HCT116 (cell line): ENCODE measurements around the gene FGGY. TPM values are rescaled to one million over a fixed set of nuclear protein-coding genes. Genes with fewer than 3 reads are reported as not detected.

Experiments
- ATAC-seq: fragments of 200-7000 bp; cut with Tn5 transposase; 2 replicates; pipeline ENCODE4 v1.9.1; 2020; ENCODE audit warnings: mild to moderate bottlenecking, moderate library complexity
- BruUV-seq: library from RNA; stranded (reverse); fragments of 400-500 nt; replicated peaks from 2 replicates; lab custom pipeline; 2021; lab: Mats Ljungman, UMichigan
- CTCF ChIA-PET: fragments of 300-600 bp; sonication (Branson Sonifier 250); formaldehyde crosslinking; loops from one replicate; lab custom pipeline; 2021; ENCODE audit warnings: antibody characterized with exemption; lab: Charles Lee
- POLR2A ChIA-PET: fragments of 300-600, 350-600 bp; sonication (Branson Sonifier 250); formaldehyde crosslinking; loops from one replicate; lab custom pipeline; 2021; ENCODE audit warnings: antibody characterized with exemption; lab: Charles Lee
- RAD21 ChIA-PET, 2 experiments: fragments of 300-600 bp; sonication (Branson Sonifier 250); formaldehyde crosslinking; loops; one replicate each; lab custom pipeline; 2023; ENCODE audit warnings: low total read pairs in 2 of 2; ENCODE audit not compliant: uncharacterized antibody in 2 of 2, unreplicated experiment in 2 of 2, low non-redundant PET in 1 of 2; lab: Charles Lee
- DNase-seq: peaks from one replicate; pipeline ENCODE4 v3.0.0-alpha.2; 2010; ENCODE audit warnings: low read depth, low spot score
- H2AFZ ChIP-seq: fragments of 200-600 bp; shearing (Covaris generic), sonication (generic); 2 replicates; pipeline ENCODE4 v1.6.1; 2017; ENCODE audit warnings: low read depth, mixed run types, mixed read lengths, antibody characterized with exemption, low read length; ENCODE audit not compliant: poor library complexity, severe bottlenecking
- H3K27ac ChIP-seq: 2 replicates; pipeline ENCODE4 v1.5.1; 2012; ENCODE audit warnings: low read depth, low read length
- H3K27me3 ChIP-seq: fragments of 200-600 bp; sonication (generic); 2 replicates; pipeline ENCODE4 v1.6.1; 2016; ENCODE audit warnings: mixed run types, low read length, mixed read lengths; ENCODE audit not compliant: insufficient read depth
- H3K36me3 ChIP-seq, 2 experiments: fragments of 200-500 bp in 1 of 2; fragments of 200-600 bp in 1 of 2; sonication (Bioruptor generic) in 1 of 2; sonication (generic) in 1 of 2; 2 replicates each; pipeline versions ENCODE4 v1.5.1 to v1.6.1; 2014 to 2016; ENCODE audit warnings: low read length in 2 of 2, inconsistent platforms in 1 of 2, mixed read lengths in 1 of 2, mixed run types in 1 of 2; ENCODE audit not compliant: insufficient read depth in 2 of 2, control insufficient read depth in 1 of 2
- H3K4me1 ChIP-seq, 2 experiments: fragments of 200-600 bp in 1 of 2; sonication (generic) in 1 of 2; 2 replicates each; pipeline versions ENCODE4 v1.5.1 to v1.6.1; 2012 to 2017; ENCODE audit warnings: low read length in 2 of 2, inconsistent platforms in 1 of 2, mild to moderate bottlenecking in 1 of 2, mixed read lengths in 1 of 2, mixed run types in 1 of 2, moderate library complexity in 1 of 2; ENCODE audit not compliant: insufficient read depth in 2 of 2, control insufficient read depth in 1 of 2
- H3K4me2 ChIP-seq: fragments of 200-600 bp; sonication (generic); 2 replicates; pipeline ENCODE4 v1.6.1; 2017; ENCODE audit warnings: mixed run types, low read length, mixed read lengths
- H3K4me3 ChIP-seq, 2 experiments: fragments of 200-600 bp in 1 of 2; sonication (generic) in 1 of 2; replicated peaks in 1 of 2; 2 replicates each; pipeline ENCODE4 v1.5.1; 2011 to 2016; ENCODE audit warnings: low read length in 2 of 2, control low read depth in 1 of 2, low read depth in 1 of 2, mild to moderate bottlenecking in 1 of 2, mixed read lengths in 1 of 2, mixed run types in 1 of 2
- H3K79me2 ChIP-seq: fragments of 200-600 bp; sonication (generic); 2 replicates; pipeline ENCODE4 v1.6.1; 2017; ENCODE audit warnings: mild to moderate bottlenecking, mixed run types, low read length, moderate library complexity, mixed read lengths; ENCODE audit not compliant: insufficient read depth
- H3K9ac ChIP-seq: fragments of 200-600 bp; sonication (generic); 2 replicates; pipeline ENCODE4 v1.6.1; 2016; ENCODE audit warnings: low read length, mixed read lengths
- H3K9me2 ChIP-seq: fragments of 200-600 bp; sonication (generic), shearing (Covaris generic); 2 replicates; pipeline ENCODE4 v1.6.1; 2017; ENCODE audit warnings: mixed run types, mild to moderate bottlenecking, moderate library complexity; ENCODE audit not compliant: insufficient read depth
- H3K9me3 ChIP-seq, 2 experiments: fragments of 200-500 bp in 1 of 2; fragments of 200-600 bp in 1 of 2; sonication (Bioruptor generic) in 1 of 2; sonication (generic) in 1 of 2; 2 replicates each; pipeline ENCODE4 v1.6.1; 2014 to 2017; ENCODE audit warnings: low read length in 2 of 2, mixed read lengths in 2 of 2, inconsistent platforms in 1 of 2, low read depth in 1 of 2, mild to moderate bottlenecking in 1 of 2, mixed run types in 1 of 2, moderate library complexity in 1 of 2; ENCODE audit not compliant: control insufficient read depth in 1 of 2, insufficient read depth in 1 of 2
- H4K20me1 ChIP-seq: fragments of 200-600 bp; sonication (generic), shearing (Covaris generic); 2 replicates; pipeline ENCODE4 v1.6.1; 2017; ENCODE audit warnings: mixed run types, mild to moderate bottlenecking, moderate library complexity; ENCODE audit not compliant: insufficient read depth
- EZH2phosphoT487 ChIP-seq: fragments of 200-600 bp; IDR thresholded peaks from 2 replicates; pipeline ENCODE4 v1.6.1; 2018; ENCODE audit warnings: antibody characterized with exemption, borderline replicate concordance
- JUND ChIP-seq: IDR thresholded peaks from 2 replicates; pipeline ENCODE4 v1.6.1; 2012
- POLR2AphosphoS5 ChIP-seq: IDR thresholded peaks from 2 replicates; pipeline ENCODE4 v1.6.1; 2011; ENCODE audit warnings: mild to moderate bottlenecking, low read depth, low read length, moderate library complexity
- REST ChIP-seq: IDR thresholded peaks from 2 replicates; pipeline ENCODE4 v1.6.1; 2012; ENCODE audit warnings: low read depth
- SIN3A ChIP-seq: IDR thresholded peaks from 2 replicates; pipeline ENCODE4 v1.6.1; 2012; ENCODE audit warnings: low read depth
- SP1 ChIP-seq: IDR thresholded peaks from 2 replicates; pipeline ENCODE4 v1.6.1; 2012; ENCODE audit warnings: low read depth
- intact Hi-C: fragments of 100-400 bp; cut with micrococcal nuclease; formaldehyde crosslinking; loops from 2 replicates; pipeline ENCODE4 v1.10.0; 2022
- total RNA-seq: library from RNA; stranded (reverse); gene quantifications from one replicate; pipeline ENCODE4 v1.2.1, GENCODE V29; 2021; ENCODE audit not compliant: unreplicated experiment
- TF ChIP-seq, protein P1 (sequence below): IDR thresholded peaks from 2 replicates; pipeline ENCODE4 v1.6.1; 2011; ENCODE audit warnings: mild to moderate bottlenecking, low read length, moderate library complexity; ENCODE audit not compliant: insufficient replicate concordance; ENCODE audit errors: extremely low read depth
- TF ChIP-seq, protein P2 (sequence below): IDR thresholded peaks from 2 replicates; pipeline ENCODE4 v1.6.1; 2012

The FGGY gene
- total RNA-seq, 1 experiment from 2014 or later, result 10.6 TPM

GRCh38 chr1:59751004-59751395, 454.1 kb downstream of the FGGY start:
- ChIA-PET POLR2A (no interaction called here), CTCF (interaction anchor here (0.6 to 1.0 kb wide), 2 partner anchors 8 to 52 kb away, joined by 3 to 4 read pairs; no protein-coding TSS in a partner anchor)
- Histone ChIP-seq H3K27me3 (no peaks in the 10 kb centered on the region), H3K4me3 (no peak overlapping the region), H3K4me1 (peaks cover 4 to 15% of the 10 kb centered on the region in 2 experiments; a peak in 3 of 4 replicates), H3K79me2 (no peaks in the 10 kb centered on the region), H2AFZ (no peak overlapping the region), H3K9me3 (no peaks in the 10 kb centered on the region), H3K4me2 (peak overlapping the region; percentile 44)
- intact Hi-C loops, result no loop called here
- no TSS peak for BruUV-seq
- no peak for DNase-seq
- TF ChIP-seq SP1, result no peak; the same call in 1 of the 2 replicates
- TF ChIP-seq, protein P1, sequence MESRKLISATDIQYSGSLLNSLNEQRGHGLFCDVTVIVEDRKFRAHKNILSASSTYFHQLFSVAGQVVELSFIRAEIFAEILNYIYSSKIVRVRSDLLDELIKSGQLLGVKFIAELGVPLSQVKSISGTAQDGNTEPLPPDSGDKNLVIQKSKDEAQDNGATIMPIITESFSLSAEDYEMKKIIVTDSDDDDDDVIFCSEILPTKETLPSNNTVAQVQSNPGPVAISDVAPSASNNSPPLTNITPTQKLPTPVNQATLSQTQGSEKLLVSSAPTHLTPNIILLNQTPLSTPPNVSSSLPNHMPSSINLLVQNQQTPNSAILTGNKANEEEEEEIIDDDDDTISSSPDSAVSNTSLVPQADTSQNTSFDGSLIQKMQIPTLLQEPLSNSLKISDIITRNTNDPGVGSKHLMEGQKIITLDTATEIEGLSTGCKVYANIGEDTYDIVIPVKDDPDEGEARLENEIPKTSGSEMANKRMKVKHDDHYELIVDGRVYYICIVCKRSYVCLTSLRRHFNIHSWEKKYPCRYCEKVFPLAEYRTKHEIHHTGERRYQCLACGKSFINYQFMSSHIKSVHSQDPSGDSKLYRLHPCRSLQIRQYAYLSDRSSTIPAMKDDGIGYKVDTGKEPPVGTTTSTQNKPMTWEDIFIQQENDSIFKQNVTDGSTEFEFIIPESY, result no peak
- no peak for TF ChIP-seq SIN3A
- TF ChIP-seq EZH2phosphoT487, result no peak
- TF ChIP-seq, all 23 proteins: peak for 0
- Histone ChIP-seq H3K36me3 (no peaks in the 10 kb centered on the region), H3K9me2 (no peaks in the 10 kb centered on the region), H3K9ac (no peak overlapping the region), H4K20me1 (no peaks in the 10 kb centered on the region), H3K27ac (no peak overlapping the region)
- RAD21 ChIA-PET, result no interaction called here
- peak; percentile 11; the same call in 1 of the 2 replicates for ATAC-seq

DNA sequence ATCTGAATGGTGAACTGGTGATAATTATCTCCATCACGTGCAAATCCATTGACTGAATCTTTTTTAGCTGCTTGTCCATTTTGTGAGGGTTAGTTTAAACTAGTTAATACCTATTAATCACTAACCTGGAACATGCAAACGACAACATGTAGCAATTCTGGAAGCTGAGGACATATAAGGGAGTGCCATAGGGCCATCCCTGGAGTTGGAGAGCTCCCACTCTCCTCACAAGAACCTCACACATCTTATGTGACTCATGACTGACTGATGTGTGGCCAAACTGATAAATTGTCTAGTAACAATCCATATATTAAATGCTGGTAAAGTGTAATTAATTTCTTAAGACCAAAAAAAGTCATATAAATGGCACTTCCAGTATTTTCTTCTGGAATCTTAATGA, 454.9 kb downstream of the FGGY start:
- RAD21 ChIA-PET, result no interaction called here
- H3K4me2 ChIP-seq, result no peak overlapping the region
- BruUV-seq, result no TSS peak
- H3K9me3 ChIP-seq, result no peaks in the 10 kb centered on the region
- no peaks in the 10 kb centered on the region for H3K79me2 ChIP-seq
- no peak overlapping the region for H2AFZ ChIP-seq
- no peaks in the 10 kb centered on the region for H3K9me2 ChIP-seq
- H3K27me3 ChIP-seq, result no peaks in the 10 kb centered on the region
- no peak for TF ChIP-seq JUND
- TF ChIP-seq, protein P2, sequence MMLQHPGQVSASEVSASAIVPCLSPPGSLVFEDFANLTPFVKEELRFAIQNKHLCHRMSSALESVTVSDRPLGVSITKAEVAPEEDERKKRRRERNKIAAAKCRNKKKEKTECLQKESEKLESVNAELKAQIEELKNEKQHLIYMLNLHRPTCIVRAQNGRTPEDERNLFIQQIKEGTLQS, result no peak
- no peak for TF ChIP-seq POLR2AphosphoS5
- TF ChIP-seq REST, result no peak
- no peak overlapping the region for H3K4me3 ChIP-seq
- H3K27ac ChIP-seq, result no peak overlapping the region
- POLR2A ChIA-PET, result no interaction called here
- no peaks in the 10 kb centered on the region for H4K20me1 ChIP-seq
- intact Hi-C loops, result no loop called here
- CTCF ChIA-PET, result no interaction called here
- ATAC-seq, result no peak
- peaks cover 4 to 15% of the 10 kb centered on the region in 2 experiments; a peak in 3 of 4 replicates for H3K4me1 ChIP-seq
- no peak for DNase-seq
- no peak overlapping the region for H3K9ac ChIP-seq
- H3K36me3 ChIP-seq, result no peaks in the 10 kb centered on the region
